GM21576 (cell line): ENCODE data around the gene ZNF502.
"Not testable (repeated sequence)": the region's sequence is repeated elsewhere in the genome, so short reads cannot be mapped to it uniquely, and the experiment has no call there.

Source experiments
- ATAC-seq: cut with Tn5 transposase; IDR thresholded peaks from one replicate; pipeline ENCODE4 v1.9.1; 2021; ENCODE audit warnings: mild to moderate bottlenecking, moderate library complexity; ENCODE audit not compliant: unreplicated experiment

ZNF502 gene

DNA sequence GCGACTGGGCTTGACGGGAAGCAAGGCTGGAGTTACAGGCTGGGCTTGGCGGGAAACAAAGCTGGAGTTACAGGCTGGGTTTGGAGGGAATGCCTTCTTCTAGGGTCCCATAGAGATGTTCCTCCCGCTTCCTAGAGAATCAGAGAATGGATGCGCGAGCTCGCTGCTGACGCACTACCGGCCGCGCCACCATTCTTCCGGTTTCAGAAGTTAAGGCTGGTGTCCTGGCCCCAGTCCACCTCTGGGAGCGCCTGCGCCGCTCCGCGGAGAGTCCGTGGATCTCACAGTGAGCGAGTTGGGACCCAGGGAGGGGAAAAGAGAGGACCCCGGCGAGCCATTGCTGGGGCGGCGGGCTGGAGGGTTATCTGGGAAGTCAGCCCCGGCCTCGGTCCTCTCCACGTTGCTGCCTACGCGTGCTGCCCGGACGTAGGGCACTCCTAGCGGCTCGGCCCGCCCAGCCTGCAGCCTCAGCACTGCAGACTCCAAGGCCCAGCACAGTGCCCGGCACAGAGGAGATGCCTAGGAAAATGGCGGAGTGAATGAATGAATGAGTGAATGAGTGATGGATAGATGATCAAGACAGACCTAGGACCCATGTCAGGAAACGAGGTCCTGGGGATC is at the start of gene ZNF502:
Gene ZNF502, plus strand, starts transcription at position 206 of the 621 bp plus-strand sequence. CDS start 7,602 bp downstream, outside the sequence.
- no peak for ATAC-seq

DNA sequence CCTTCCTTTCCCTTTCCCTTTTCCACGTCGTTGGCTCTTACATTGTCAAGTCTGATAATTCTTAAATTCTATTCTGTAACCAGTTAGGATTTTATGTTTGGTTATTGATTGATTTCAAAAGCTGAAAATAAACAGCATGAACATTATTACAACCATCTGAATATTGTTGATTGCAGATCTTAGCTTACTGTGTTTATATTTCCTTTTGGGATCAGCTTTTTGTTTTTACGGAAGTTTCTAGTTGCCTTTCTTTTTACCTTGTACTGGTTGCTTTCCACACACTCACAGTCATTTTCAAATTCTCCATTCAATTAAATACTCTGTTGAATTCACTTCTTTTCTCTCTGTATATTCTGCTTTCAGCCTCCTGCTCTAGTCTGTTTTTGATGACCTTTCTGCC is 47.3 kb upstream of the ZNF502 start:
- ATAC-seq = no peak

GRCh38 chr3:44666346-44666745 is 46.1 kb upstream of the ZNF502 start:
- no peak for ATAC-seq

GRCh38 chr3:44669760-44670159 is 42.7 kb upstream of the ZNF502 start:
- no peak for ATAC-seq

- ATAC-seq = not testable (repeated sequence)
Measured at GRCh38 chr3:44673466-44673865, 39.0 kb upstream of the ZNF502 start.

- ATAC-seq = no peak
Measured at GRCh38 chr3:44674211-44674610, 38.2 kb upstream of the ZNF502 start.

GRCh38 chr3:44678480-44679116 is 33.9 kb upstream of the ZNF502 start:
- ATAC-seq = no peak

- no peak for ATAC-seq
Measured at GRCh38 chr3:44680921-44681455, 31.5 kb upstream of the ZNF502 start.

- ATAC-seq = no peak
Measured at GRCh38 chr3:44682182-44682896, 30.1 kb upstream of the ZNF502 start.

DNA sequence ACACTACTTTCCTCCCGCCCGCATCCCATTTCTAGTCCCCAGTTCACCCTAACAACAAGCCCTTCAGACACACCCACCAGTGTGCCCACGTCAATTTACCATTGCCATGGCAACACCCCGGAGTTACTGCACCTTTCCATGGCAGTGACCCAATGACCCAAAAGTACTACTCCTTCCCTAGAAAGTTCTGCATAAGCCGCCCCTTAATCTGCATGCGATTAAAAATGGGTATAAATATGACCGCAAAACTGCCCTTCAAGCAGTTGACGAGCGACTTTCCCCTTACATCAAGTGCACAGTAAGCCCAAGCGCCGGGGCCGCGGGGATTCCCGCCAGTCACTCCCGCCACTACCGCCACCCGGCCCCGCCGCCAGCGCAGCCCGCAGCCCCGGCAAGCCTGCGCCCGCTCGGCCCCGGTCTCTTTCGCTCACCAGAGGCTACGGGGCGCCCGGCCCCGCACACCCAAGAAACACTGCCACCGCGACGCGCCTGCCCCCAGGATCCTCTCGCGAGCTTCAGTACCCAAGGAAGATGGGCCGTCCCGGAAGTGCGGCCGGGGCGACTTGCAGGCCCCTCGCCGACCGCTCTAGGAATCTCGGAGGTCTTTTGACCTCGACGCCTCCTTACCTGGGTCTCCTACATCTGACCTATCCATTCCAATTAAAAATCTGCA is 27.2 kb upstream of the ZNF502 start:
- peak; percentile 72 for ATAC-seq

GRCh38 chr3:44687898-44688297 is 24.6 kb upstream of the ZNF502 start:
- ATAC-seq = no peak

GRCh38 chr3:44721231-44722102 is 9.0 kb downstream of the ZNF502 start:
- no peak for ATAC-seq

GRCh38 chr3:44722103-44722401 is 9.6 kb downstream of the ZNF502 start:
- no peak for ATAC-seq

DNA sequence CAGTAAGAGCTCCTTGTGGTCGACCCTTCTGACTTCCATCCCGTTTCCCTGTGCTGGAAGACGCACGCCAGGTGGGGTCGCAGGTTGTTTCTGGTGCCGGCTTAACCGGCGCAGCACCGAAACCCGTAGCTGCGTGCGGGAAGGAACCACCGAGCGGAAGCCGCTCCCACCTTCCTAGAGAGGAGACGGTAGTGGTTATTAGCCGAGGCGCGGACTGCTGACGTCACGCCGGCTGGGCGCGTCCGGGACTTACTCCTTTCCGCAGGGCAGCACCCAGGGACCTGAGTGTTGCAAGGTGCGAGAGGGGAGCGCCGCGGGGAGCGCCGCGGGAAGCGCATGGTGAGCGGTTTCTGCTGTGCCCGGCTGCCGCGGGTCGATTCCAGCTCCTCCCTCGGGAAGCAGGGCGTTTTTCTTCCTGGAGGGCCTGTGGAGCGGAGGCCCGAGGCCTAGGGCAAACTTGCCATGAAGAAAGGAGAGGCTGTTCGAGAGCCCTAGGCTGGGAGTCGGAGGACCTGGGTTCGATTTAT is 17.0 kb downstream of the ZNF502 start, which contains the start of gene ZNF501:
Gene ZNF501, plus strand, starts transcription at position 252 of the 527 bp plus-strand sequence. CDS start 4,787 bp downstream, outside the sequence.
- ATAC-seq = peak; percentile 90

- no peak for ATAC-seq
Measured at GRCh38 chr3:44734646-44735168, 22.2 kb downstream of the ZNF502 start.

DNA sequence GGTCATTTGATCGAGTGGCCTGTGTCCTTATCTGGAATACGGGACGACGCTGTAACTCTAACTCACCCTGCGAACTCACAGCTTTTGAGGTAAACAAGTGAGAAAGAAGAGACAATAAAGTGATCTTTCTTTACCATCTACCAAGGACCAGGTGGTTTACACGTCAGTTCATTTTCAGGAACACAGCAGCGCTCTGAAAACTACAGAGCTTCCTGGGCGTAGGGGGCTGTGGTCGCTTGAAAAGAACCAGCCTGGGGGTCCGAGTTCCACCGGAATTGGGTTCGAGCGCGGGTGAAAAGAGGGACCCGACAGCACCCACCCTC is 48.6 kb downstream of the ZNF502 start:
- no peak for ATAC-seq

GRCh38 chr3:44761424-44762169 is 49.1 kb downstream of the ZNF502 start, which contains the start of the genes KIAA1143 and KIF15:
Gene KIAA1143, minus strand, starts transcription at chr3:44761619. Its CDS starts 17 bp downstream, at chr3:44761602.
Gene KIF15, plus strand, starts transcription at chr3:44761794. Its CDS starts 72 bp downstream, at chr3:44761866.
- peak; percentile 86 for ATAC-seq

DNA sequence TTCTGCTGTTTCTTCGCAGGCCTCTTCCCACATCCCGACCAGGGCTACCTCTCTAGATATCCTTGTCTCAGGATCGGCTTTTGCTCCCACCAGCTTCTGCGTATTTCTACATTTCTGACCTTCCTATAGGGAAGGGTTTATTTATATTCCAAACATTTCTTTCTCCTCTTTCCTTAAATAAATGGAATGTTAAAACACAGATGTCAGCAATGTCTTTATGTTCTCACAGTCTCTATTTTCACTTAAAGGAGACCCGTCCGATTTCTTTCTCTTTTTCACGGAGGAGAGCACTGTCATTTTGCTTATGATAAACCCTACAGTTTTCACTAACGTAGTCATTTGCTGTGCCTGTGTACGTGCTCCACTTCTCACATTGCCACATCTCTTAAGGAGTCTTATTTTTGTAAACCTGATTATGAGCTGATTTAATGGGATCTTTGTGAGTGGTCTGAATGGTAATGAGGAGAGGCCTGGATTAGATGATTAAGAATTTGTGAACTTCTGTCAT is 49.8 kb downstream of the ZNF502 start:
- no peak for ATAC-seq

GRCh38 chr3:44762690-44763089 is 50.2 kb downstream of the ZNF502 start:
- ATAC-seq = no peak
